HG03575 (cell line): ENCODE results near the gene ACY1.

Experiments
- ATAC-seq: cut with Tn5 transposase; IDR thresholded peaks from one replicate; pipeline ENCODE4 v1.9.1; 2021; ENCODE audit not compliant: unreplicated experiment, insufficient number of reproducible peaks, low FRiP score; ENCODE audit errors: extremely low read depth

Gene ACY1

GRCh38 chr3:51961011-51961410 is 22.3 kb upstream of the ACY1 start:
- ATAC-seq: no peak

DNA sequence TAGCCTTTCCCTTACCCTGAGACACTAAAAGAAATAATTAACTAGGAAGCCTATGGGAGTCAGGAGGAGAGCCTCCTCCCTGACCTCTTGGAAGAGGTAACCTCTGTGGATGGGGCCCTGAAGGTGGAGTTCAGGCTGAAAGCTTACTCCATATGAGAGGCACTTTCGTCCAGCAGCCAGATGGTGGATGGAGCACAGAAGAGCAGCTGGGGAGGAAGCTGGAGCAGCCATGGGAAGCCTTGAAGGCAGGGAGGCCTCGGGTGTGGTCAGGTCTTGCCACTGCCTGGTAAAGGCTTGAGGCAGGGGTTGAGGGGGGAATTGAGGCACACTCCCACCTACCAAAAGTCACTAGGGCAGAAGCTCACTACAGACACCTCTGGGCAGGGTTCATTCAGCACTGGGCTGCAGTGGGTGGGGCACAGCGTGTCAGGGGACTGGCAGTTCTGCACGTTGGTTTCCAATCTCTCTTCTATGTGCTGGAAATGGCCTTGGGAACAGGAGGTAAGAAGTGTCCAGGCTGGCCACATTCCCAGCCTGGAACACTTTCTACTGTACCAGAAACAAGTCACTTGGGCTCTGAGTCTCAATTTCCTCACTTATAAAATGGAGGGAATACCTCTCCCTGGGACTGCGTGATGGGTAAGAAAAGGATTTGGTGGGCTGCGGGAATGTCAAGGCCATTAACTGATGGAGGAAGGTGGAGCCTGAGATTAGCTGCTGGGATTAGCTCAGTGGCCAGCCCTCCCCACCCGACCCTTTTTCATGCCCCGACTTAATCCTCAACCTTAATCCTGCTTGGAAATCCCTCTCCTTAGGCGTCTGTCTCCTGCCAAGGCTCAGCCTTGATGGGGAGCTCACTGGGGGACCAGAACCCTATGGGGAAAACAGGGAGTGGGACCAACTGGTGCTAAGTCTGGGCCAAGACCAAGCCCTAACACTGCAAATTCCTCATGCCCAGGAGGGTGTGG is 21.4 kb upstream of the ACY1 start:
- no peak for ATAC-seq

GRCh38 chr3:51962854-51963530 is 20.3 kb upstream of the ACY1 start:
- ATAC-seq: no peak

- no peak for ATAC-seq
Observed at GRCh38 chr3:51963951-51964451, 19.3 kb upstream of the ACY1 start.

DNA sequence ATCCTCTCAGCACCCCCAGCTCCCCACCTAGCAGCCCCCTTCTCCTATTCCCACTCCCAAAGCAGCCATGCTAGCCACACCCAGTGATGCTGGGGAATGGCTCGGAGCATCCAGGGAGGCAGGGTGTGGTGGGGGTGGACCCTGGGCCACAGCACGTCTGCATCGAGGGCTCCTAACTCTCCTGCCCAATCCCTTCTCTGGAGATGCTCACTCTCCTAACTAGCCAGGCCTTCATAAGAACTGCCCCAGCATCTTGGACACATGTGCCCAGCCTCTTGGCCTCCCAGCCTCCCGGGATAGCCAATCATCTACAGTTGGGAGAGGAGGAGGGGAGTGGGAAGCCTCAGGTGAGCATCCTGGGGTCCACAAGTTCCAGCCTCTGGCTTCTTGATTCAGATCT is 18.8 kb upstream of the ACY1 start:
- no peak for ATAC-seq

DNA sequence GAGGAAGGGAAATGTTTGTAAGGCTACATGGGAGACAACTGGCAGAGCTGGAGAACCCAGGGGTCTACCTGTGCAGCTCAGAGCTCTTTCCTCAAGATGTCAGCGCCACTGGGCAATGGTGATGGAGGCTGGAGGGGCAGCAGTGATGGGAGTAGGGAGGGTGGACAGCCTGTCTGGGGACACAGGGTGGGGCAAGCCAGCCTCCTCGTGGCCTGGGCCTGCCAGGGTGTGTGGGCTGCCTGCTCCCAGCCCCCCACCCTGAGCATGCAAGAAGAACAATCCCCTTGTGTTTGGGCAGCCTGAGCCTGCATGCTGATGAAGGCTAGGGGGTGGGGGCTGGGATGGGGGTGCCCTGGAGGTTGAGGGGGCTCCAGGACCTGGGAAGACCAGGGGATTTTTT is 17.3 kb upstream of the ACY1 start:
- ATAC-seq: no peak

DNA sequence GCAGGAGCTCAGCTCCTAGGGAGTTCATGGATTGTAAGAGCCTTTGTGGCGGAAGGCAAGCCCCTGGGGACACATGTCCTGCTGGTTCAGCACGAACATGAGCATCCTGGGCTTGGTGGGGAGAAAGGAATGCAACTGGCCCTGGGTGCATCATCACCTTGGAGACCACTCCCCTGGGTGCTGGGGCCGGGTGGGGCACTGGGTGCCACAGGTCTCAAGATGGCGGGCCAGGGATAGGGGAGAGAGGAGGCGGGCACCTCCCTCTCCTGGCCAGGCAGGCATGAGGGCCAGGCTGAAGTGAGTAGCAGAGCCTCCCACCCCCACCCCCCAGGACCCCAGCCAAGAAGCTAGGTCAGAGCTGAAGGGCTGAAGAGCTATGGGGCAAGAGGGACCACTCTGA is 16.8 kb upstream of the ACY1 start:
- ATAC-seq: no peak

DNA sequence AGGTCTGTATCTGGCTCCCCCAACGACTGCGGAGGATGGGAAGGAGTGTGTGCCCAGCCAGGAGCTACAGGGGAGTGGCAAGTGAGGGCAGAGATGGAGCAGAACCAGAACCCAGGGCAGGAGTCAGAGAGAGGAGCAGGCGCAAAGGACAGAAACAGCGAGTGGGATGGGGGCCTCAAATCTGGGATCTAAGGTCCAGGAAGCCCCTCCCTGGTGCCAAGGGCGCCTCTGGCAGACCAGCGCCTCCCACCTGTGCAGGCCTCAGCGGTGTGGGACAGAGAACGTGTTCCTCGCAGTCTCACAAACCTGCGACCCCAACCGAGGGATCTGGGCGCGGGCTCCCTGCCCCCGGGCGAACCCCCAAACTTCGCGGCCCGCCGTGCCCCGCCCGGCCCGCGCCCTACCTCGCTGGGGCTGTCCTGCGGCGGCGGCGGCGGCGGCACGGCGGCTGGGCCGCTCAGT is 16.4 kb upstream of the ACY1 start:
- no peak for ATAC-seq

- no peak for ATAC-seq
Observed at GRCh38 chr3:51967384-51968169, 15.8 kb upstream of the ACY1 start, which contains the start of gene PCBP4. Gene PCBP4, minus strand, starts transcription at chr3:51967454. Its CDS starts 6,214 bp downstream, at chr3:51961240.

DNA sequence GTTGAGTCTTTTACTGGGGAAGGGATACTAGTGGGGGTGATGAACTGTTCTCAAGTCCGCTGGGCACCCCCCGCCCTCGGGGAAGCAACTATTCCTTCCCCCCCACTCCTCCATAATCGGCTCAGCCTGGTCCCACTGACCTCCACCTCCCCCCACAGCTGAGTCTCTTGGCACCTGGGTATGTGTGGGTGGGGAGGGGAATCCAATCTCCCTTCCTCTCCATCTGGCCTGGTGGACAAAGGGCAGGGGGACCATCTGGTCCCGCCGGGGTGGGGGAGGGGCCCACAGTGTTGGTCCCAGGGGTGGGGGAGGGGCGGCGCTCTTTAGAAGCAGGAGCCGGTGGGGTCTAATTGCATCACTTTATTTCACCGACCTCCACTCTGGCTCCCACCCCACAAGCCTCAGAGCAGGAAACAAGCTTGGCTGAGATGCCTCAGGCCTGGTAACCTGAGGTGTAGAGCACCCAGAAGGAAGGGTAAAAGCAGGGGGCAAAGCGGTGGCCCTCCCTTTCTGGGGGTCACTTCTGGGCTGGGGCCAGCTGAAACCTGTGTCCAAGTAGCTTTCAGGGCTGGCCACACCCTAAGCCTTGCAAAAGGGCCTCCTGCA is 15.1 kb upstream of the ACY1 start:
- no peak for ATAC-seq

GRCh38 chr3:51968883-51969678 is 14.3 kb upstream of the ACY1 start:
- no peak for ATAC-seq

DNA sequence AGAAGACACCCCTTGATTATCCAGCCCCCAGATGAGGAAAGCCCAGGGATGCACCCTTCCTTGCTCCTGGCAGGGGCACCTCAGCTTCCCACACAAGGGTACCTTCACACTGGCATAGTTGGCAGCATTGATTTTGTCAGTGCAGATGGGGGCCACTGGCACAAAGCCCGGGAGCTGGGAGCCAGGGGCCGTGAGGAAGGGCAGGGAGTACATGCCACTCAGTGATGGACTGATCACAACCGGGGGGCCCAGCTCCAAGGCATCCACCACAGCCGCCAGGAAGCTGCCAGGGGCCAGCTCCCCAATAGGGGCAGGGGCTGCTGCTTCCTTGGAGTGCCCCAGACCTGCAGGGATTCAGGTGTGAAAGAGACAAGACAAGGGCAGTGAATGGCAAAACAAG is 13.5 kb upstream of the ACY1 start:
- ATAC-seq: no peak

- ATAC-seq: no peak
Observed at GRCh38 chr3:51970606-51971300, 12.6 kb upstream of the ACY1 start.

DNA sequence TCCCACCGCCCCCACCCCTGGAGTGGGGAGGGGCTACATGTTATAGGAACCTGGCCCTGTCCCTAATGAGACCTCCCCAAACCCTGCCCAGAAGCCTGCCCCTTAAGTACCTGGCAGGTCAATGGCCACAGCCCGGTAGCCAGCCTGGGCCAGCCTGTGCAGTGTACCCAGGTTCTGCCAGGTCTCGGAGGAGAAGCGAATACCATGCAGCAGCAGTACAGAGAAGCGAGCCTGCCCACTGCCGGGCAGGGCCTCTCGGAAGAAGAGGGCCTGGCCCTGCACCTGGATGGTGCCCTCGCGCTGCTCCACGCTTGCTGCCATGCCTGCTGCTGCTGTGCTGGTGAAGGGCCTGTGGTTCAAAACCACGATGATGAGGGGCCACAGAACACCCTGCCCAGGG is 12.0 kb upstream of the ACY1 start:
- no peak for ATAC-seq

- no peak for ATAC-seq
Observed at GRCh38 chr3:51974277-51974962, 8.9 kb upstream of the ACY1 start.

DNA sequence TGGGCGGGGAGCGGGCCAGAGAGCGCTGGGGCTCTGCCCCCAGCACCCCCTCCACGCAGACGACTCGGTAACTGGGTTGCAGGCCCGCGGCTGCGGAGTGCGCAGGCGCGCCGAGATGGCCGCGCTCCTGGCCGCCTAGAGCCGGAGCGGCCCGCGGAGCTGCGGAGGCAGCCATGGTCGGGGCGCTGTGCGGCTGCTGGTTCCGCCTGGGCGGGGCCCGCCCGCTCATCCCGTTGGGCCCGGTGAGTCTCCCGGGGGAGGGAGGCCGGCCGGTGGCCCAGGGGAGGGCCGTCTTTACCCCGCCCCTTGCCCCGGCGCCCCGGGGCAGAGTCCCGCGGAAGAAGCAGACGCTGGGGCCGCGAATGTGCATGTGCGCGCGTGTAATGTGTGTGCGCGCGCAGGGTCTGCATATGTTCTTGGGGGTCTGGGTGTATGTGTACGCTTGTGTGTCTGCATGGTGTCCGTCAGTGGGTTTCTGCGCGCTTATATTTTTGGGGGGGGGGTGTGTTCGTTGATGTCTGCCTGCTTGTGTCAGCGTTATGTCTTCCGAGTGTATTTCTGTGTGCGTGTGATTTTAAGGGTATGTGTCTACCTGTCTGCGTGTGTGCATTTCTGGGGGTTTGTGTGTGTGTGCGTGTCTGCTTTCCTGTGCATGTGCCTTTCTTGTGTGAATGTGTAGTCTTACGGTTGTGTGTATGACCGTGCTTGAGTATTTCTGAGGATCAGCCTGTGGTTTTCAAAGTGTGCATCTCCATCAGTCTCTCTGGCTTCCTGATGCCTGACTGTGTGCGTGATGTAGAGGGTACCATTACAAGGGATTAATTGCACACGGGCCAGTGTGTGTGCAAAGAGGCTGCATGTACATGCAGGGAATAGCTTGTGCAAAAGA is 8.1 kb upstream of the ACY1 start, which contains the start of gene ABHD14A:
TSS of gene ABHD14A (plus strand) at position 102 of the 889 bp plus-strand sequence. CDS start at position 174, 72 bp downstream.
- no peak for ATAC-seq
